ENCODE results near the gene ELOVL2.

GRCh38 chr6:11021003-11021402 is 23.1 kb downstream of the ELOVL2 start:
- TF ChIP-seq EZH2 (IDR thresholded peaks at IDR 0.05; ENCODE audit: insufficient read depth, poor library complexity, severe bottlenecking) (no peak), EZH2phosphoT487 (IDR thresholded peaks at IDR 0.05; ENCODE audit: insufficient read depth, low read depth) (no peak)

Measured in GM23248 (cell line).